IMR-90 (cell line): ENCODE results near the gene ROCK2.

Experiments used
- FOS ChIP-seq: fragments of 150-350 bp; IDR thresholded peaks from 2 replicates; pipeline ENCODE4 v1.6.1; 2016; ENCODE audit warnings: low read depth, low read length
- POLR2A ChIP-seq: IDR thresholded peaks from 2 replicates; pipeline ENCODE4 v1.6.1; 2012; ENCODE audit warnings: mild to moderate bottlenecking, low read depth, low read length
- RCOR1 ChIP-seq: IDR thresholded peaks from 2 replicates; pipeline ENCODE4 v1.6.1; 2012; ENCODE audit warnings: mild to moderate bottlenecking, low read length, improper control_type of control experiment; ENCODE audit not compliant: insufficient replicate concordance
- RFX5 ChIP-seq: IDR thresholded peaks from 2 replicates; pipeline ENCODE4 v1.8.0; 2012; ENCODE audit warnings: low read depth, mild to moderate bottlenecking, low read length, moderate library complexity
- SMC3 ChIP-seq: fragments of 150-350 bp; IDR thresholded peaks from 2 replicates; pipeline ENCODE4 v1.6.1; 2016; ENCODE audit warnings: low read depth, mild to moderate bottlenecking, antibody characterized with exemption, low read length, moderate library complexity
- TF ChIP-seq, protein P1 (sequence below): conservative IDR thresholded peaks from 2 replicates; pipeline ENCODE4 v1.5.1; 2012; ENCODE audit warnings: mild to moderate bottlenecking, low read depth, low read length, improper control_type of control experiment
- TF ChIP-seq, protein P2 (sequence below): fragments of 150-350 bp; IDR thresholded peaks from 2 replicates; pipeline ENCODE4 v1.6.1; 2016; ENCODE audit warnings: low read depth, mild to moderate bottlenecking, low read length, moderate library complexity, borderline replicate concordance

DNA sequence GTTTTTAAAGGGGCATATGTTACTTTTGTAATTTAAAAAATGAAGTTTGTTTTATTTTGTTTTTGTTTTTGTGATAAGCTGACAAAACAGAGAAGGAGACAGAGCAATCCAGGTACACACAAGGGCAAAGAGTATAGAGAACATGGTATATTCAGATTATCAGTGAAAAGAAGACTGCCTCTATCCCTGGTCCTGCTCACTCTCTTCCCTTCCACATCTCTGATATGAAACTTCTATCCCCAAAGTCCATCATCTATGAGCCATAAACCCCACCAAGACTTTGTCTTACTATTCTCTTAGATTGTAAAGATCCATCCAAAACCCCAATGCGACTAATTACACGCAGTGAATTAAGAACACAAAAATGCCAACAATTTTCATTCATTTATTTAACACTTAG, 16.6 kb downstream of the ROCK2 start:
- TF ChIP-seq SMC3 (no peak), RFX5 (no peak), POLR2A (no peak), FOS (no peak), RCOR1 (no peak)
- TF ChIP-seq, protein P1, sequence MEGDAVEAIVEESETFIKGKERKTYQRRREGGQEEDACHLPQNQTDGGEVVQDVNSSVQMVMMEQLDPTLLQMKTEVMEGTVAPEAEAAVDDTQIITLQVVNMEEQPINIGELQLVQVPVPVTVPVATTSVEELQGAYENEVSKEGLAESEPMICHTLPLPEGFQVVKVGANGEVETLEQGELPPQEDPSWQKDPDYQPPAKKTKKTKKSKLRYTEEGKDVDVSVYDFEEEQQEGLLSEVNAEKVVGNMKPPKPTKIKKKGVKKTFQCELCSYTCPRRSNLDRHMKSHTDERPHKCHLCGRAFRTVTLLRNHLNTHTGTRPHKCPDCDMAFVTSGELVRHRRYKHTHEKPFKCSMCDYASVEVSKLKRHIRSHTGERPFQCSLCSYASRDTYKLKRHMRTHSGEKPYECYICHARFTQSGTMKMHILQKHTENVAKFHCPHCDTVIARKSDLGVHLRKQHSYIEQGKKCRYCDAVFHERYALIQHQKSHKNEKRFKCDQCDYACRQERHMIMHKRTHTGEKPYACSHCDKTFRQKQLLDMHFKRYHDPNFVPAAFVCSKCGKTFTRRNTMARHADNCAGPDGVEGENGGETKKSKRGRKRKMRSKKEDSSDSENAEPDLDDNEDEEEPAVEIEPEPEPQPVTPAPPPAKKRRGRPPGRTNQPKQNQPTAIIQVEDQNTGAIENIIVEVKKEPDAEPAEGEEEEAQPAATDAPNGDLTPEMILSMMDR: no peak
- TF ChIP-seq, protein P2, sequence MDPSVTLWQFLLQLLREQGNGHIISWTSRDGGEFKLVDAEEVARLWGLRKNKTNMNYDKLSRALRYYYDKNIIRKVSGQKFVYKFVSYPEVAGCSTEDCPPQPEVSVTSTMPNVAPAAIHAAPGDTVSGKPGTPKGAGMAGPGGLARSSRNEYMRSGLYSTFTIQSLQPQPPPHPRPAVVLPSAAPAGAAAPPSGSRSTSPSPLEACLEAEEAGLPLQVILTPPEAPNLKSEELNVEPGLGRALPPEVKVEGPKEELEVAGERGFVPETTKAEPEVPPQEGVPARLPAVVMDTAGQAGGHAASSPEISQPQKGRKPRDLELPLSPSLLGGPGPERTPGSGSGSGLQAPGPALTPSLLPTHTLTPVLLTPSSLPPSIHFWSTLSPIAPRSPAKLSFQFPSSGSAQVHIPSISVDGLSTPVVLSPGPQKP: no peak
